GDM1 (cell line): ENCODE measurements around the gene RGS6.
A peak's percentile ranks its signal among the peaks of the same experiment; 100 is the strongest.

Experiments used
- DNase-seq: peaks from one replicate; lab custom pipeline; 2025; lab: John Stamatoyannopoulos, UW

Gene RGS6

GRCh38 chr14:72314808-72315435, 382.7 kb downstream of the RGS6 start:
- no peak for DNase-seq

DNA sequence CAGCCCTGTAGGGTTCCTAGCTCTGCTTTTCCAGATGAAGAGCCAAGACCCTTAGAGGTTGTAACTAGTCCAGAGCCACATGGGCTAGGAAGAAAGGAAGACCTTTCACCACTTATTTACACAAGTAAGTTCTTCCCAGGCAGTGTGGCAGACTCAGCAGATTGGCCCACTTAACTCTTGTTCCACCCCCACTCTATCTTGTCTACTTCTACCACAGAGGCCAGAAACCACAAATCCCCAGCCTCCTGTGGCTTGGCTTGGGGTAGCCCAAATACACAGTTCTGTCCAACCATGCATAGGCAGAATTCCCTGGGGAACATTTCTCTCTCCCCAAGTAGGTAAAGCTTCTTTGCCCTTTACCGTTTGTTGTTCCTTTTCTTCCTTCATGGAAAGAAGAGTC, 383.5 kb downstream of the RGS6 start:
- DNase-seq, result no peak

DNA sequence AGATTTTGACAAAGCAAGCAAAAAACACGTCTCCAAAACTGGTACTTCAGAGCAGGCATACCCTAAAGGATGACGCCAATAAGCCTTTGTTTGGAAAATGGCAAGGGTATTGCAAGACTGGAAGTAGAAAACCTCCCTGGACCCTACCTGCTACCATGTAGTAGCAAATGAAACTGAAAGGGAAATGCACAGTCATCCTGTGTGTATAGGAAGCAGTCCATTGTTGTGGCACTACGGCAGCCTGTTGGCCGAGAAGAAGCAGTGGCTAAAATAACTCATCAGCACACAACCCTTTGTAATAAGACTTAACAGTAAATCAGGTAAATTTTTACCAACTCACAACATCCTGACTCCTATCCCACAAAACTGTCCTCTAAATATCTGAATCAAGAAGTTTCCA, 386.4 kb downstream of the RGS6 start:
- DNase-seq, result no peak

DNA sequence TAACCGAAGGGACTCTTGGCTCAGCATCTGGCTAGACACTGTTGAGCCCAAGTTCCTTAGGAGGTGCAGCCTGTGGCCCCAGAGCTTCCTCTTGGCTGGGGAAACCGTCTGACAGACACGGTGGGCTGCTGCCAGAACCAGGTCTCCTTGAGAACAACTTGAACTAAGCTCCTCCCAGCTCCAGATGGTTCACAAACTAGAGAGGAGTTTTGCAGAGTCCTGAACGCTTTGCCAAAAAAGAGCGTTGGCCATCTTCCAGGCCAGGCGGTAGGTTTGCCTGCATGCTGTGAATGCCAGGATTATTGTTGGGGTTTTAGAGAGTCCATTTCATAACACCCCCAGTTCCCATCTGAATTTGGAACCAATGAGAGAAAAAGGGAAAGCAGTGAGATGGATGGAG, 399.8 kb downstream of the RGS6 start:
- DNase-seq, result no peak

- no peak for DNase-seq
Observed at GRCh38 chr14:72332871-72333270, 400.6 kb downstream of the RGS6 start.

GRCh38 chr14:72333357-72333756, 401.1 kb downstream of the RGS6 start:
- DNase-seq, result no peak

DNA sequence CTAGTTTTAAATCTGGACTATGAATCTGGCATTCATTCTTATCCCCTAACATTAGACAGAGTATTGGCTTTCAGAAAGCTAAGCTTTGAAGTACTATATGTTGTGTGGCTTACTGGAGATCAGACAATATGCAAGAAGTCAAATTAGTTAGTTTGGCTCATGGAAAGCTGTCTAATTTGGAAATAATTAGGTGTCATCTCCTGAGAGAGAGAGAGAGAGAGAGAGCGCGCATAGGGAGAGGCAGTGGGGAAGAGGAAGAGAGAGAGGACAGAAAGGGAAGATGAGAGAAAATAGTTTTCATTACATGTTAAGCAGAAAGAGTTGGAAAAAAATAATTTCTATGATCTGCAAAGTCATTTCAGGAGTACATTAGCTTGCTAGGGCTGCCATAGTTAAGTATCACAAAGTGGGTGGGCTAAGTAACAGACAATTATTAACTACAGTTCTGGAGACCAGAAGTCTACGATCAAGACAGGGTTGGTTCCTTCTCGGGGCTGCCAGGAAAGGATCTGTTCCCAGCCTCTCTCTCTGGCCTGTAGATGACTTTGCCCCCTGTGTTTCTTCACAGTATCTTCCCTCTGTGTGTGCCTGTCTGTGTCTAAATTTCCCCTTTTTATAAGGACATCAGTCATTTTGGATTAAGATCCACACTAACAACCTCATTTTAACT, 404.2 kb downstream of the RGS6 start:
- DNase-seq, result no peak

GRCh38 chr14:72341237-72341636, 409.0 kb downstream of the RGS6 start:
- DNase-seq, result no peak

GRCh38 chr14:72341686-72342085, 409.5 kb downstream of the RGS6 start:
- DNase-seq, result no peak

DNA sequence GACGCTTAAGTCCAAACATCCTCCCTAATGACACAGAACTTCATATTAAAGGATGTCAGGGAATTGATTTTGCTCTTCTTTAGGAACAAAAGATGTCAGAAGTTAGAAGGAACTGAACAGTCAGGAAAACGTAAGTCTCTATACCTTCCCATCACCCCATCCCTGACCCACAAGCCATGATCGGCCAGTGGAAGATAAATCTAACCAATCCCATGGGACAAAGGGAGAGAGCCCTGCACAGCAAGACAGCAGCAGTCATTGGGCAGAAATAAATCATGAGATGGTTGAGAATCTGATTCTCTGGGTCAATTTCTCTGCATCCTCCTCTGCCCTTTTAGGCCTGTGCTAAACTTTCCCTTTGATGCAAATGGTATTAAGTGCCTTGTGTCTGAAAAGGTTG, 414.9 kb downstream of the RGS6 start:
- no peak for DNase-seq

- DNase-seq, result no peak
Observed at GRCh38 chr14:72350215-72350614, 418.0 kb downstream of the RGS6 start.

DNA sequence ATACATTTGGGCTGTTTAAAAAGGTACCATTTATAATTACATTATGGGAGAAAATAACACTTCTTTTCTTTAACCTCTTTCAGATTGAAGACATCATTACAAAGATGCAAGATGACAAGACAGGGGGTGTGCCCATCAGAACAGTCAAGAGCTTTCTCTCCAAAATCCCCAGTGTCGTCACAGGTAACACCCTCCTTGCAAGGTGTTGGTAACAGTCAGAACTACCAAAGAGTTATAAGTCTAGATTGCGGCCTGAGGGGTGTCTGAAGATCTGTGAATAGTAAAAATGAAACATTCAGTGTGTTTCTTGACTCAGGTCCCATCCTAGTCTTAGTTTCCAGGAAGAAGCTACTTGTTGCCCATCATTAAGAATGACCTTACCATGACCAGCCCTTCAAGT, 419.8 kb downstream of the RGS6 start:
- DNase-seq, result no peak

GRCh38 chr14:72366619-72367018, 434.4 kb downstream of the RGS6 start:
- no peak for DNase-seq

DNA sequence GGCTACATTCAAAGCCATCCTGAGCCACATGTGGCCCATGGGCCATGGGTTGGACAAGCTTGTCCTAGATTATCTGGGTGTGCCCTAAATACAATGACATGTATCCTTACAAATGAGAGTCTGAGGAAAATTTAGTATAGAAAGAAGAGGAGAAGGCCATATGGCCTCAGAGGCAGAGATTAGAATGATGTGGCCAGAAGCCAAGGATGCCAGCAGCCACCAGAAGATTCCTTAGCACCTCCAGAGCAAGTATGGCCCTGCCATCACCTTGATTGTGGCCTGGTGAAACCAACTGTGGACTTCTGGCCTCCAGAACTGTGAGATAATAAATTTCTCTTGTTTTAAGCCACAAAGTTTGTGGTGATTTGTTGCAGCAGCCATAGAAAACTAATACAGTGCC, 436.9 kb downstream of the RGS6 start:
- no peak for DNase-seq

DNA sequence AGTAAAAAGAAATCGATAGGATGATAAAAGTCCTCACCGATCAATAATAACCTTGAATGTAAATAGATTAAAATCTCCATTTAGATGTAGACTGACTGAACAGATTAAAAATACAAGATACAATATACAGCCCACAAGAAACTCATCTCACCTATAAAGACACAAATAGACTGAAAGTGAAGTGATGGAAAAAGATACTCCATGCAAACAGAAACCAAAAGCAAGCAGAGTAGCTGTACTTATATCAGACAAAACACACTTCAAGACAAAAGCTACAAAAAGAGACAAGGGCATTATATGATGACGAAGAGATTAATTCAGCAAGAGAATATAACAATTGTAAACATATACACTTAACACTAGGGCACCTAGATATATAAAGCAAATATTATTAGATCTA, 444.8 kb downstream of the RGS6 start:
- DNase-seq, result no peak

DNA sequence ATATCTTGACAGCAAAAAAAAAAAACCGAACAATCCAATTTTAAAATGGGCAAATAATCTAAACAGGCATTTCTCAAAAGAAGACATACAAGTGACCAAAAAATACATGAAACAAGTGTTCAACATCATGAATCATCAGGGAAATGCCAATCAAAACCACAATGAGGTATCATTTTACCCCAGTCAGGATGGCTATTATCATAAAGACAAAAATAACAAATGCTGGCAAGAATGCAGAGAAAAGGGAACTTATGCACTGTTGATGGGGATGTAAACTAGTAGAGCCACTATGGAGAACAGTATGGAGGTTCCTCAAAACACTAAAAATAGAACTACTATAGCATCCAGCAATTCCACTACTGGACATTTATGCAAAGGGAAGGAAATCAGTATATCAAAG, 448.2 kb downstream of the RGS6 start:
- peak; percentile 58 for DNase-seq

DNA sequence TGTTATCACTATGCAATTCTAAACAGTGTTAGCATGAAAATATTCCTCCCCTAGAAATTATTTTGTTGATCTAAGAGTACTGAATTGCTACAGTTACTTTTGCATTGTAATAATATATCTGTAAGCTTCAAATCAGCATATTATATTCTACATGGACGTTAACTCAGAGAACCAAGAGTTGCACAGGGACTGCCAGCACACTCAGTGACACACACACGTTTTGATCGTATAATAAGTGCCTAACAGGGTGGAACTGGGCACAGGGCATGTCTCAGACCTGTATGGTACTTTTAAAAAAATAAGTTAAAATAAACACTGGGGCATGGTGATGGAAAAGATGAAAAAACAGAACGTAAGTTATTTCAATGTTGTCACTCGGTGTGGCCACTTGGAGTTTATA, 451.6 kb downstream of the RGS6 start:
- DNase-seq, result no peak

DNA sequence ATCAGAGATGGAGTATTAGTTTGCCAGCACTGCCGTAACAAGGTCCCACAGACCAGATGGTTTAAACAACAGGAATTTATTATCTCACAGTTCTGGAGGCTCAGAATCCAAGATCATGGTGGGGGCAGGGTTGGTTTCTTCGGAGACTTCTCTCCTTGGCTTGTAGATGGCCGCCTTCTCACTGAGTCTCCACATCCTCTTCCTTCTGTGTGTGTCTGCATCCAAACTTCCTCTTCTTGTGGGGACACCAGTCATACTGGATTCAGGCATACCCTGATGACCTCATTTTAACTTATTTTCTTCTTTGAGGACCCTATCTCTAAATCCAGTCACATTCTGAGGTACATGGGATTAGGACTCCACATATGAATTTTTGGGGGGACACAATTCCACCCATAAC, 455.5 kb downstream of the RGS6 start:
- DNase-seq, result peak; percentile 77

DNA sequence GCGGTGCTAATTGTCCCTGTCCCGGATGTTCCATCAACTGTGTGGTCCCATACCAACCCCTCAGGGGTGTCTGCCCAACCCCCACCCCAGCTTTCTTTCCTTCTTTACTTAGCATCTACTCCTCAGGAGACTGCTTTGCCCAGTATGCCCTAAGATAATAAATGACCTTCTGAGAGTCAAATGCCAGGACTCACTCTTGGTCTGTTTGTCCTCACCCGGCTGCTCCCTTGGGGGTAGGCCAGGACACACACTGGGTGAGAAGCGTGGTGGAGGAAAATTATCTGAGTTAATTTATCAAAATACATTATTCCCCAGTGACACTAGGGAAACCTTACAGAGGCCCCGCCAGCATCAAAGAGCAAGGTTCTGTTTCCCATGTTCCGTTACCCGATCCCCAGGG, 457.0 kb downstream of the RGS6 start:
- no peak for DNase-seq

DNA sequence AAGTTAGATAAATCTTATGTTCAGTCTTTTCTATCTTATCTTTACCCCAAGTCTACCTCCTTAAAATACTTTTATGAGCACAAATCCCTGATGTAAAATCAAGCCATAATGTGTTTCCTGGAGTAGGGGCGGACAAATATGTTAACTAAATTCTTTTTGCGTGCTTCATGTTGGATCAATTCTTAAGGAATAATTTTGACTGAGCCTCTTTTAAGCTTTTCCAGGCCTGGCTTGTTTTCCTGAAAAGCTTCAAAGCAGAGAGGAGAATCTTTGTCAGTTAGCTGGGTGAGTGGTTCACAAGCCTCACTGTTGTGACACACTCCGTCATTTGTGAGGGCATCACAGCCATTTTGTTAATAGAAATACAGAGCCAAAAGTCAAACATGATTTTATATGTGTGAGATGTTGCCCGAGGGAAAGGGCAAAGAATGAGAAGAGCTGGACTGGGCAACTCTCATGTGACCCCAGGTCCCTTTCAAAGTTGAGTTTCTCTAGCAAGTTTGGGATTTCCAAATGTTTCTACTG, 468.9 kb downstream of the RGS6 start:
- no peak for DNase-seq

DNA sequence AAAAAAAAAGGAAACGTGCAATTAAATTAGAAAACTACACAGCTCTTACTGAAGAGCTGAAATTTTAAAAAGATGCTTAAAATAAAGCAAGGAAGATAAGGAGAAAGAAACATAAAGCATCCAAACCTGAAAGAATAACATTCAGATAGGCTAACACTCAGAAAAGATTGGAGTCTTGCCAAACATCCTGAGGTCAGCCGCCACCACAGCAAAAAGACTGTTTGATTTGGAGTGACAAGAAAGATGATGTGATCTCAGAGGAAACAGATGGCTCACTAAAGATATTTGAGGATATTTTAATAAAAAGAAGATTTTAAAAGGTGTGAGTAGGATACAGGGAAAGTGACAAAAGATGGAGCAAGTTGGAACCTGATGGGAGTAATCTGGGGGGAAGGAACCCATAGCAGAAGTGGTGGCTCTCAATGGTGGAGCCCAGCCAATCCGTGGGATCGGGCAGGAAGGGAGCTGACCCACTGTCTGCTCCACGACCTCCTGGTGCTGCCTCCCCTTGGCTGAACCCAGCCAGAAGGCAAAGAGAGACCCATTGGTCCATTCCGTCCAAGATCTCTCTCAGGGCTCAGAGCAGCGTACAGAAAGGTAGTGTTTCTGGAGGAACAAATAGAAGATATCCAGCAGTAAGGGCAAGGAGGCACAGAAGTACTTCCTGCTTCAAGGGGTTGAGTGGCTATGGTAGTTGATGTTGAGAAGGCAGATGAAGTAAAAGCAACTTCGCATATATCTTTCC, 469.6 kb downstream of the RGS6 start:
- DNase-seq, result peak; percentile 73

GRCh38 chr14:72402377-72402772, 470.1 kb downstream of the RGS6 start:
- no peak for DNase-seq

GRCh38 chr14:72404106-72404774, 472.0 kb downstream of the RGS6 start:
- DNase-seq, result no peak
